ENCODE data around the gene GRWD1. TPM values are rescaled to one million over a fixed set of nuclear protein-coding genes. Genes with fewer than 3 reads are reported as not detected.

The GRWD1 gene
- total RNA-seq, 1 donor from 2014 or later: 71.4 TPM

DNA sequence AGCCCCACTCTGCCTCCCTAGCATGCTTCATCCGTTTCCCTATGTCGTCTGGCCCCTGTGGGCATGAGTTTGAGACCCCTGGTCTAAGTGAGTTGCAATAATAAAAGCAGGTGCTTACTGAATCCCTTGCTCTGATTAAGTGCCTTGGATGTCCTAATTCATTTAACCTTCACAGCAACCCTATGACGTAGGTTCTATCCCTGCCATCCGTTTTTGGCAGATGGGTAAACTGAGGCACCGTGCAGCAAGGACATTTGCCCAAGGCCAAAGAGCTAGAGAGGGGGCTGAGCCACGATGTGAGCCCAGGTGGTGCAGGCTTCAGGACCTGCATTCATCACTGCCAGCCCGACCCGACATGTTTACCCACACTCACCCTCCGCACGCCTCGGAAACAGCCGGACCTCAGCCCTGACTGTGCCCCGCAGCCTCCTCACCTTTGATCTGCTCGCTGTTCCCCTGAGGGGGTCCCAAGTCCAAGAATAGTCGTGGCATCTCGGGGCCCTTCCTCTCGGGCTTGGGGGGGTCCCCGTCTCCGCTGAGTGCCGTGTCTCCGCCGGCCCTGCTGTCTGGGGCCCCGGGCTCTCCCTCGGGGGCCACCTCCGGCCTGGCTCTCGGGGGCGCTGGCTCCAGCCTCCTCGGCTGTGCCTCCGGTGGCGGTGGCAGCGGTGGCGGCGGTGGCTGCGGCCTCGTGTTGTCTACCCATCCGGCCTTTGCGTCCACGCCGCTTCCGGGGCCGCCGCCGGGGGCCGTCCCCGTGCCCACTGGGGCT, 51.4 kb downstream of the GRWD1 start:
- DNase-seq (no peak), ATAC-seq (ENCODE audit: low read depth) (no peak)
- ChIA-PET POLR2A (interaction anchor here (0.6 to 0.7 kb wide), 2 partner anchors 84 to 248 kb away, joined by 3 to 4 read pairs; no protein-coding TSS in a partner anchor), CTCF (no interaction called here)
- intact Hi-C loops (cut with micrococcal nuclease): loop anchor here (10.0 kb wide), 1 partner anchor 232 kb away; no protein-coding TSS in a partner anchor
- Mint-ChIP-seq H3K4me1 (peaks cover 32% of the 10 kb centered on the region), H3K36me3 (ENCODE audit: low read depth) (no peaks in the 10 kb centered on the region), H3K27ac (no peak overlapping the region), H3K9me3 (no peaks in the 10 kb centered on the region), H3K4me3 (no peak overlapping the region), H3K27me3 (peaks cover 37% of the 10 kb centered on the region)
- no peak for TF ChIP-seq CTCF (IDR thresholded peaks at IDR 0.05)

GRCh38 chr19:48497728-48498594, 52.2 kb downstream of the GRWD1 start:
- intact Hi-C loops (cut with micrococcal nuclease): loop anchor here (10.0 kb wide), 1 partner anchor 233 kb away; no protein-coding TSS in a partner anchor
- ATAC-seq (ENCODE audit: low read depth) (no peak), DNase-seq (no peak)
- peaks cover 32% of the 10 kb centered on the region for H3K4me1 Mint-ChIP-seq
- CTCF ChIA-PET: no interaction called here
- no peak overlapping the region for H3K4me3 Mint-ChIP-seq
- H3K36me3 Mint-ChIP-seq (ENCODE audit: low read depth): no peaks in the 10 kb centered on the region
- no peaks in the 10 kb centered on the region for H3K9me3 Mint-ChIP-seq
- no peak overlapping the region for H3K27ac Mint-ChIP-seq
- peaks cover 30% of the 10 kb centered on the region for H3K27me3 Mint-ChIP-seq
- TF ChIP-seq CTCF (IDR thresholded peaks at IDR 0.05): no peak
- POLR2A ChIA-PET: no interaction called here

GRCh38 chr19:48498595-48499311, 53.0 kb downstream of the GRWD1 start:
- ATAC-seq (ENCODE audit: low read depth) (no peak), DNase-seq (no peak)
- Mint-ChIP-seq H3K4me1 (peaks cover 32% of the 10 kb centered on the region), H3K27me3 (peaks cover 29% of the 10 kb centered on the region), H3K27ac (no peak overlapping the region), H3K9me3 (no peaks in the 10 kb centered on the region), H3K4me3 (no peak overlapping the region), H3K36me3 (ENCODE audit: low read depth) (no peaks in the 10 kb centered on the region)
- CTCF ChIA-PET: no interaction called here
- POLR2A ChIA-PET: interaction anchor here (0.5 kb wide), 1 partner anchor 135 kb away, joined by 3 read pairs; the partner anchor contains the start of genes SYNGR4 and TMEM143
- intact Hi-C loops (cut with micrococcal nuclease): loop anchor here (10.0 kb wide), 1 partner anchor 234 kb away; no protein-coding TSS in a partner anchor
- TF ChIP-seq CTCF (IDR thresholded peaks at IDR 0.05): no peak

DNA sequence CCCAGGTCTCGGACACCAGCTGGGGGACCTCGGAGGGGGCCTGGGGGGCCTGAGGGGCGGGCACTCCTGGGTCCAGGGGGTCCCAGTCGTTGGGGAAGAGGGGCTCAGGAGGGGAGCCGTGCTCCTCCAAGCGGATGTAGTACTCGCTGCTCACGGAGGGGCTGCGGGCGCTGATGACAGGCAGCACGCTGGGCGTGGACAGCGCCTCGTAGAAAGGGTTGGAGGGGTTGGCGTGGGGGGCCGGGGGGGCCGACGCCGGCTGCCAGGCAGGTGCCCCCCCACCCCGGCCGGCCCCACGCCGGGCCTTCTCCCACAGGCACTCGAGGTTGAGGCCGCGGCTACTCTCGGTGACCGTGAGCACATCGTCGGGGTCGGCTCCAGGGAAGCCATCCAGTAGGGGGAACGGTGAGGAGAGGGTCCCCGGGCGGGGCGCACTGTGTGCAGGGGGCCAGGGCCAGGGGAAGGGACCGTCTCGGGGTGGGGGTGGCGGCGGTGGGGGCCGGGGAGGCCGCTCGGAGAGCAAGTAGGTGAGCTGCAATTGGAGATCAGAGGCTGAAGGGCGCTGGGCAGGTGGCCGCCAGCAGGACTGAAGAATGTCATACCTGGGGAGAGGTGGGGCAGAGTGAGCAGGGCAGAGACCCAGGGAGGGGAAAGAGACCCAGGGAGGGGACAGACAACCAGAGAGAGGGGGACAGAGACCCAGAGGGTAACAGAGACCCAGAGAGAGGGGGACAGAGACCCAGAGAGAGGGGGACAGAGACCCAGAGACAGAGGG, 53.7 kb downstream of the GRWD1 start:
- peaks cover 25% of the 10 kb centered on the region for H3K27me3 Mint-ChIP-seq
- H3K4me3 Mint-ChIP-seq: no peak overlapping the region
- H3K9me3 Mint-ChIP-seq: no peaks in the 10 kb centered on the region
- H3K4me1 Mint-ChIP-seq: peaks cover 27% of the 10 kb centered on the region
- no peak overlapping the region for H3K27ac Mint-ChIP-seq
- no peaks in the 10 kb centered on the region for H3K36me3 Mint-ChIP-seq (ENCODE audit: low read depth)
- intact Hi-C loops (cut with micrococcal nuclease): loop anchor here (10.0 kb wide), 1 partner anchor 235 kb away; no protein-coding TSS in a partner anchor
- ChIA-PET CTCF (no interaction called here), POLR2A (interaction anchor here (0.5 kb wide), 1 partner anchor 136 kb away, joined by 3 read pairs; the partner anchor contains the start of genes SYNGR4 and TMEM143)
- ATAC-seq (ENCODE audit: low read depth): no peak
- TF ChIP-seq CTCF (IDR thresholded peaks at IDR 0.05): no peak
- DNase-seq: no peak
